LHCN-M2 (cell line): ENCODE measurements around the gene CGB5. TPM values are rescaled to one million over a fixed set of nuclear protein-coding genes. Genes with fewer than 3 reads are reported as not detected.

Experiments
- DNase-seq: peaks from one replicate; pipeline ENCODE4 v3.0.0-alpha.2; 2012; ENCODE audit warnings: low read depth
- total RNA-seq: library from RNA; depleted of rRNA; stranded (reverse); fragments of >200 nt; gene quantifications from 2 replicates; pipeline ENCODE4 v1.2.3, GENCODE V29; 2014; rRNA removed

The CGB5 gene
- total RNA-seq, 1 experiment from 2014 or later, result 1.1 TPM

DNA sequence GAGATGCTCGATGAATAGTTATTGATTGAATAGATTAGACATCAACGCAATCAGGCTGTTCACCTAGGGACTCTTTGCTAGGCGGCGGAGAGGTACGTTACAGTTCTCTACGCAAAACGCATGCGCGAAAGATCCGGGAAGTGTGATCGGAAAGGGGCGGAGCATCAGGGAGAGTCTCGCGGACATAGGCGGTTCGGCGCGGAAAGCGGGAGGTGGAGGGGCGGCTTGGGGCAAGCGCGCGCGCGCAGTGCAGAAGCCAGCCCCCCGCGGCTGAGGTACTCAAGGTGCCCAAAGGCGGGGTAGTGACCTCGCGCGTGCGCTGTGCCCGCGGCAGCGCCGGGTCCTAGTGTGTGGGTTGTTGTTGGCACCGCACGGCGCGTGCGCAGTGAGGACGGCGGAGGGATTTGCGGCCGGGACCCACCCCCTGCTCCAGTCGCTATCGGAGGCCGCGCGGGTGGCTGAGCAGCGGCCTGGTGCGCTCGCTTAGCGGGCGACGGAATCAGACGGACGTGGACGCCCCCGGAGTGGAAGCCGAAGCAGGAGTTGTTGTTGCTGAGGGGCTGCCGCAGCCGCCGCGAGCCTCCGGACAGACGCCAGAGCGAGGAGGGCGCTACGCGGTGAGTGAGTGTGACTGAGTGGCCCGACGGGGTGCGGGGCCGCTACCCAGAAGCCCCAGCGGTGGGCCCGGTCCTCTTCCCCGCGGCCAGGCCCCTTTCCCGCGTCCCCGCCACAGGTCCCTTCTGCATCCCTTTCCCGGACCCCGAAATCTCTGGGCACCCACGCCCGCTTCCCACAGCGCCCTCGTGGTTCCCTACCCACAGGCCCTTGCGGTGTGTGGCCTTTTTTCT, 41.6 kb downstream of the CGB5 start, which contains the start of gene SNRNP70:
TSS of gene SNRNP70 (plus strand) at position 432 of the 848 bp plus-strand sequence. CDS start 964 bp downstream, outside the sequence.
- peak; percentile 99 for DNase-seq

DNA sequence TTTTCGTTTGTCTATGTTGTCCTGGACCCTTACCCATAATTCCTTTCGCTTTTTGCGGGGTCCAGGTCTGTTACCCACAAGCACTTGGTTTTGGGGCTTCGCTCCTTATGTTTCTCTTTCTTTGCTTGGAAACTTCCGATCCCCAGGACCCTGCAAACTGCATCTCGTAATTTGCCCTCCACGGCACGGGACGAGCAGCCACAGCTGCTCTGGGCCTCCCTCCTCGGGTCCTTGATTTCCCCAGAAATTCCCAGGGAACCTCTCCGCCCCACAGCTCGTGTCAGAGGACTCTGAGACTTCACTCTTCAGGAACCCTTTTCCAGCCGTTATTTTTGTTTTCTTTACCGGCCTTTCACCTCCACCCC, 42.2 kb downstream of the CGB5 start:
- DNase-seq, result no peak

DNA sequence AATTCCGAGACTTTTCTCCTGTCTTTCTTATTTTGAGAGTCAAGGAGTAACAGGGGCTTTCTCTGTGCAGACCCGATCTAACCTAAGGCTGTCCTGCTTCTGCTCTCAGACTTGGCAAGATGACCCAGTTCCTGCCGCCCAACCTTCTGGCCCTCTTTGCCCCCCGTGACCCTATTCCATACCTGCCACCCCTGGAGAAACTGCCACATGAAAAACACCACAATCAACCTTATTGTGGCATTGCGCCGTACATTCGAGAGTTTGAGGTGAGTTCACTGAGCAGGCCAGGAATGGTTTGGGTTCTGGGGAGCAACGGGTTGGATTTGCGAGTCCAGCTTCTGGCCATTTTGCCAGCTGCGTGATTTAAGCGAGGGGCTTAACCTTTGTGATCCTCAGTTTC, 42.6 kb downstream of the CGB5 start:
- no peak for DNase-seq

DNA sequence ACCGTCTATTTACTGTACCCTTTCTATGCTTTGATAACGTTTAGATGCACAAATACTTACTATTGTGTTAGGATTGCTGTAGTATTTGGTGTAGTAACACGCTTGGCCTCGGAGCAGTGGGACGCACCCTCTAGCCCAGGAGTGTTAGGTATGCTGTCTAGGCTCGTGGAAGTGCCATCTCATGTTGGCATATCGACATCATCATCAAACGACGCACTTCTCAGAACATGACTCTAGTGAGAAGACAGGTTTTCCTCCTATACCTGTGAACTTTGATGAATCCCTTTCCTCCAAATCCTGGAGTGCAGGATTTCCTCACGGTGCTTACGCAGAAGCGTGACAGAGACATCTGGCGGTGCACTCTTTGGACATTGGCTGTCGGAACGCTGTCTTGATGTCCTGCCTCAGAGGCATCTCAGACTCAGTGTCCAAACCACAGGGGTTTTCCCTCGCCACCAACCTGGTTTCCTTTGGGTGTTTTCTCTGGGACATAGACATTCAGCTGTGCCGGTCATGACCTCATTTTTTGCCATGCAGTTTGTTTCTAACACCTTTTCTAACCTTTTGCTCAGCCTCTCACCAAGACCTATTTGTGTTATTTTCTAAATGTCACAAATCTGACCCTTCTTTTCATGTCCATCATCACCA, 47.9 kb downstream of the CGB5 start:
- no peak for DNase-seq

DNA sequence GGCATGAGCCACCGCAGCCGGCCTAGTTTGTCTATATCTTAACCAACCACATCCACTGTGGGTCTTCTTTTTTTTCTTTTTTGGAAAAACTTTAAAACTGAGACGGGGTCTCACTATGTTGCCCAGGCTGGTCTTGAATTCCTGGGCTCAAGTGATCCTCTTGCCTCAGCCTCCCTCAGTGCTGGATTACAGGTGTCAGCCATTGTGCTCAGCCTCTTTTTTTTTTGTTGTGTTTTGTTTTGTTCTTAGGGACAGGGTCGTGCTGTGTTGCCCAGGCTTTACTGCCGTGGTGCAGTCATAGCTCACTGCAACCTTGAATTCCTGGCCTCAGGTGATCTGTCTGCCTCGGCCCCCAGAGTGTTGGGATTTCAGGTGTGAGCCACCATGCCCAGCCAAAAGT, 49.0 kb downstream of the CGB5 start:
- DNase-seq, result no peak

Other genes with a start within 250 kb of the CGB5 start
- gene BCAT2, start 232.8 kb upstream of the CGB5 start, total RNA-seq, result 23.8 and 26.5 TPM in 2 replicates
- not detected in 2 replicates for gene HSD17B14, start 207.4 kb upstream of the CGB5 start, total RNA-seq
- gene PLEKHA4, start 175.2 kb upstream of the CGB5 start, total RNA-seq, result 21.3 and 27.8 TPM in 2 replicates
- 55.7 and 58.2 TPM in 2 replicates for gene PPP1R15A, start 171.4 kb upstream of the CGB5 start, total RNA-seq
- gene TULP2, start 145.1 kb upstream of the CGB5 start, total RNA-seq, result not detected in 2 replicates
- 213 and 221 TPM in 2 replicates for gene NUCB1, start 143.5 kb upstream of the CGB5 start, total RNA-seq
- 0.96 TPM in 1 of 2 replicates, not detected in the other for gene DHDH, start 110.1 kb upstream of the CGB5 start, total RNA-seq
- gene BAX, start 89.0 kb upstream of the CGB5 start, total RNA-seq, result 170 and 176 TPM in 2 replicates
- gene FTL, start 78.5 kb upstream of the CGB5 start, total RNA-seq, result 2,158 and 2,177 TPM in 2 replicates
- 78.8 and 80.0 TPM in 2 replicates for gene GYS1, start 50.5 kb upstream of the CGB5 start, total RNA-seq
- gene RUVBL2, start 50.0 kb upstream of the CGB5 start, total RNA-seq, result 263 and 300 TPM in 2 replicates
- not detected in 2 replicates for gene LHB, start 26.8 kb upstream of the CGB5 start, total RNA-seq
- not detected in 2 replicates for gene CGB3, start 19.5 kb upstream of the CGB5 start, total RNA-seq
- gene CGB2, start 12.0 kb upstream of the CGB5 start, total RNA-seq, result 0.26 TPM in 1 of 2 replicates, not detected in the other
- gene CGB1, start 7.0 kb upstream of the CGB5 start, total RNA-seq, result not detected in 2 replicates
- gene CGB8, start 5.3 kb downstream of the CGB5 start, total RNA-seq, result 2.1 TPM in 1 of 2 replicates, not detected in the other
- 1.5 TPM in 2 replicates for gene CGB7, start 13.9 kb downstream of the CGB5 start, total RNA-seq
- not detected in 2 replicates for gene NTF4, start 21.0 kb downstream of the CGB5 start, total RNA-seq
- gene KCNA7, start 28.9 kb downstream of the CGB5 start, total RNA-seq, result 0.06 TPM in 1 of 2 replicates, not detected in the other
- 207 and 241 TPM in 2 replicates for gene SNRNP70, start 41.6 kb downstream of the CGB5 start, total RNA-seq
- 10.2 and 14.8 TPM in 2 replicates for gene LIN7B, start 70.5 kb downstream of the CGB5 start, total RNA-seq
- 1.1 and 3.1 TPM in 2 replicates for gene C19orf73, start 75.3 kb downstream of the CGB5 start, total RNA-seq
- 7.9 and 9.8 TPM in 2 replicates for gene PPFIA3, start 75.7 kb downstream of the CGB5 start, total RNA-seq
- 2.2 TPM in 1 of 2 replicates, not detected in the other for gene HRC, start 111.5 kb downstream of the CGB5 start, total RNA-seq
- 13.9 and 14.2 TPM in 2 replicates for gene TRPM4, start 113.9 kb downstream of the CGB5 start, total RNA-seq